Smooth muscle cell (in vitro differentiated cells): Measurements from ENCODE around the gene OR10H1. TPM values are rescaled to one million over a fixed set of nuclear protein-coding genes. Genes with fewer than 3 reads are reported as not detected.
"Not testable (repeated sequence)": the region's sequence is repeated elsewhere in the genome, so short reads cannot be mapped to it uniquely, and the experiment has no call there.

Experiments
- DNase-seq: peaks from one replicate; lab custom pipeline; 2025; ENCODE audit not compliant: unreplicated experiment; lab: John Stamatoyannopoulos, UW
- H2AFZ ChIP-seq: fragments of 200-600 bp; sonication (generic); 2 replicates; pipeline ENCODE4 v1.6.0; 2016; ENCODE audit warnings: antibody characterized with exemption, low read depth, mild to moderate bottlenecking
- H3F3A ChIP-seq: fragments of 200-600 bp; sonication (generic); 2 replicates; pipeline ENCODE4 v1.6.0; 2017; ENCODE audit warnings: antibody characterized with exemption, low read depth
- H3K27ac ChIP-seq: fragments of 200-600 bp; sonication (generic); 2 replicates; pipeline ENCODE4 v1.5.1; 2016; ENCODE audit warnings: low read depth, mild to moderate bottlenecking
- H3K27me3 ChIP-seq: fragments of 200-600 bp; sonication (generic); 2 replicates; pipeline ENCODE4 v1.6.1; 2016; ENCODE audit warnings: low read depth, mild to moderate bottlenecking
- H3K36me3 ChIP-seq: fragments of 200-600 bp; sonication (generic); 2 replicates; pipeline ENCODE4 v1.5.1; 2016; ENCODE audit warnings: low read depth
- H3K4me1 ChIP-seq: fragments of 200-600 bp; sonication (generic); 2 replicates; pipeline ENCODE4 v1.5.1; 2016; ENCODE audit warnings: low read depth
- H3K4me2 ChIP-seq: fragments of 200-600 bp; sonication (generic); 2 replicates; pipeline ENCODE4 v1.6.0; 2016; ENCODE audit warnings: mild to moderate bottlenecking
- H3K4me3 ChIP-seq: fragments of 200-600 bp; sonication (generic); 2 replicates; pipeline ENCODE4 v1.5.1; 2016; ENCODE audit warnings: mild to moderate bottlenecking
- H3K79me2 ChIP-seq: fragments of 200-600 bp; sonication (generic); 2 replicates; pipeline ENCODE4 v1.6.0; 2016; ENCODE audit warnings: low read depth, mild to moderate bottlenecking
- H3K9ac ChIP-seq: fragments of 200-600 bp; sonication (generic); 2 replicates; pipeline ENCODE4 v1.6.0; 2016; ENCODE audit warnings: low read depth
- H3K9me3 ChIP-seq: fragments of 200-600 bp; sonication (generic); replicated peaks from 2 replicates; pipeline ENCODE4 v1.5.1; 2016; ENCODE audit warnings: low read depth
- H4K20me1 ChIP-seq: fragments of 200-600 bp; sonication (generic); 2 replicates; pipeline ENCODE4 v1.6.0; 2016; ENCODE audit warnings: low read depth
- CTCF ChIP-seq: fragments of 200-600 bp; sonication (generic); IDR thresholded peaks from 2 replicates; pipeline ENCODE4 v1.5.1; 2017; ENCODE audit warnings: borderline replicate concordance, mild to moderate bottlenecking, antibody characterized with exemption; ENCODE audit not compliant: insufficient read depth, poor library complexity, severe bottlenecking
- WGBS: methylation state at CpG from one replicate; pipeline ENCODE4 v1.1.7; 2016; ENCODE audit warnings: low lambda C conversion rate; 5-methylcytosine and 5-hydroxymethylcytosine counted together
- polyA plus RNA-seq: library from polyadenylated mRNA; unstranded; fragments of >200 nt; fragmentation: Nextera tagmentation; extraction: Ambion mirVana; gene quantifications from 2 replicates; pipeline ENCODE4 v1.2.1, GENCODE V29; 2016
- total RNA-seq: library from RNA; depleted of rRNA; stranded (reverse); fragments of >200 nt; gene quantifications from 2 replicates; pipeline ENCODE4 v1.2.3, GENCODE V29; 2014

The OR10H1 gene
- total and polyA plus RNA-seq, 2 experiments from 2014 or later: not detected

- H3K79me2 ChIP-seq: no peaks in the 10 kb centered on the region
- TF ChIP-seq CTCF: no peak
- 60% methylated on average over 6 of the region's 6 CpGs for WGBS
These were observed 25.4 kb downstream of the OR10H1 start for GRCh38 chr19:15790096-15790495.

DNA sequence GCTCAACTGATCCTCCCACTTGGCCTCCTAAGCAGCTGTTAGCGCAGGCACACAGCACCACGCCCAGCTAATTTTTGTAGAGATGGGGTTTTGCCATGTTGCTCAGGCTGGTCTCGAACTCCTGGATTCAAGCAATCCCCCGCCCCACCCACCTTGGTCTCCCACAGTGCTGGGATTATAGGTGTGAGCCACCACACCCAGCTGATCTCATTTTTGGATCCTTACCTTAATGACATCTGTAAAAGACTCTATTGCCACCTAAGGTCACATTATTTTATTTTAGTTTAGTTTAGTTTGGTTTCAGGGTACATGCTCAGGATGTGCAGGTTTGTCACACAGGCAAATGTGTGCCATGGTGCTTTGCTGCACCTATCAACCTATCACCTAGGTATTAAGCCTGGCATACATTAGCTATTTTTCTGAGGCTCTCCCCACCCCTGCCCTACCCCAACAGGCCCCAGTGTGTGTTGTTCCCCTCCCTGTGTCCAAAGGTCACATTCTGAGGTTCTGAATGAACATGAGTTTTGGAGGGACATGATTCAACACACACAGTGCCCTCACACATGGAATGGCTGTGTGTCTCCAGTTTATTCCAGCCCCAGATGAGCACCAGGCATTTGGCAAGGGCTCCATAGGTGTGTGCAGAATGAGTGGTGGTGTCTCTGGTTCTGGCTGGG is 26.7 kb downstream of the OR10H1 start:
- no peak for TF ChIP-seq CTCF
- 65% methylated on average over 4 of the region's 4 CpGs for WGBS
- no peaks in the 10 kb centered on the region for H3K27me3 ChIP-seq

More at GRCh38 chr19:15790096-15790495, 25.4 kb downstream of the OR10H1 start:
- no peaks in the 10 kb centered on the region for H3K27me3 ChIP-seq
- no peak overlapping the region for H3K4me2 ChIP-seq
- no peaks in the 10 kb centered on the region for H3F3A ChIP-seq
- H3K36me3 ChIP-seq: no peaks in the 10 kb centered on the region
- H2AFZ ChIP-seq: no peak overlapping the region
- H3K4me3 ChIP-seq: no peak overlapping the region
- no peaks in the 10 kb centered on the region for H3K4me1 ChIP-seq
- no peak overlapping the region for H3K9ac ChIP-seq
- DNase-seq: no peak
- H4K20me1 ChIP-seq: no peaks in the 10 kb centered on the region
- H3K9me3 ChIP-seq: no peaks in the 10 kb centered on the region
- no peak overlapping the region for H3K27ac ChIP-seq

GRCh38 chr19:15787611-15788155 is 27.8 kb downstream of the OR10H1 start, which contains the start of gene OR10H5:
Gene OR10H5, plus strand, starts transcription at chr19:15787661. Its CDS starts 6,388 bp downstream, at chr19:15794049.
- no peaks in the 10 kb centered on the region for H3K4me1 ChIP-seq
- 58% methylated on average over 6 of the region's 6 CpGs for WGBS
- no peaks in the 10 kb centered on the region for H4K20me1 ChIP-seq
- no peak within 1 kb of the TSS for H3K9ac ChIP-seq
- no peaks in the 10 kb centered on the region for H3K79me2 ChIP-seq
- no peak within 1 kb of the TSS for H3K27ac ChIP-seq
- no peak within 1 kb of the TSS for H3K4me2 ChIP-seq
- no peaks in the 10 kb centered on the region for H3K27me3 ChIP-seq
- no peak for DNase-seq
- no peaks in the 10 kb centered on the region for H3K36me3 ChIP-seq
- no peak for TF ChIP-seq CTCF
- no peak within 1 kb of the TSS for H2AFZ ChIP-seq
- H3K9me3 ChIP-seq: no peaks in the 10 kb centered on the region
- H3F3A ChIP-seq: no peaks in the 10 kb centered on the region
- H3K4me3 ChIP-seq: no peak within 1 kb of the TSS

More for the DNA sequence above, 26.7 kb downstream of the OR10H1 start:
- no peak overlapping the region for H3K27ac ChIP-seq
- H2AFZ ChIP-seq: no peak overlapping the region
- H3F3A ChIP-seq: no peaks in the 10 kb centered on the region
- H3K36me3 ChIP-seq: no peaks in the 10 kb centered on the region
- H3K9ac ChIP-seq: no peak overlapping the region
- no peaks in the 10 kb centered on the region for H4K20me1 ChIP-seq
- no peak for DNase-seq
- H3K79me2 ChIP-seq: no peaks in the 10 kb centered on the region
- no peaks in the 10 kb centered on the region for H3K4me1 ChIP-seq
- H3K4me2 ChIP-seq: no peak overlapping the region
- no peaks in the 10 kb centered on the region for H3K9me3 ChIP-seq
- H3K4me3 ChIP-seq: no peak overlapping the region

DNA sequence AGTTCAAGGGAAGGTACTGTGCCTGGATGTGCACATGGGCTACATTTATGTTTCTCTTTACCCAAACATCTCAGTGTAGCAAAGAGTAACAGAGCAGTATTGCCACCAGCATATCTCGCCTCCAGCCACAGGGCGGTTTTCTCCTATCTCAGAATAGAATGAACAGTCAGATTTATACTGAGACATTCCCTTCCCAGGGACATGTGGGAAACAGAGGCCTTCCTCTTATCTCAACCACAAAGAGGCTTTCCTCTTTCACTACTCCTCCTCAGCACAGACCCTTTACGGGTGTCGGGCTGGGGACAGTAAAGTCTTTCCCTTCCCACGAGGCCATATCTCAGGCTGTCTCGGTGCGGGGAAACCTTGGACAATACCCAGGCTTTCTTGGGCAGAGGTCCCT is 32.6 kb downstream of the OR10H1 start:
- H3K9ac ChIP-seq, H3F3A ChIP-seq, H3K27ac ChIP-seq, H3K4me1 ChIP-seq, H3K27me3 ChIP-seq, H3K36me3 ChIP-seq, H2AFZ ChIP-seq, H3K4me2 ChIP-seq, H4K20me1 ChIP-seq, H3K79me2 ChIP-seq, H3K4me3 ChIP-seq, DNase-seq, H3K9me3 ChIP-seq: not testable (repeated sequence)
- 82% methylated on average over 7 of the region's 7 CpGs for WGBS
